ENCODE data around the gene EHD2.

The EHD2 gene

GRCh38 chr19:47682939-47683338 lies 30.3 kb upstream of the EHD2 start:
- no peak overlapping the region for H3K9ac ChIP-seq
- H3K4me1 ChIP-seq: no peaks in the 10 kb centered on the region
- peaks cover 4 to 62% (median 26%) of the 10 kb centered on the region in 11 experiments; a peak in 17 of 22 replicates for H4K20me1 ChIP-seq
- no peaks in the 10 kb centered on the region for H3K9me3 ChIP-seq (replicated peaks in 1 of 11)
- no peak overlapping the region for H3K4me2 ChIP-seq
- peaks cover 41 to 99% (median 62%) of the 10 kb centered on the region in 11 experiments for H3K36me3 ChIP-seq
- no peak overlapping the region for H3K4me3 ChIP-seq
- TF ChIP-seq Cebpa-rat (IDR thresholded peaks at IDR 0.05): no peak
- H3K27ac ChIP-seq: no peak overlapping the region
- no peaks in the 10 kb centered on the region for H3K27me3 ChIP-seq

DNA sequence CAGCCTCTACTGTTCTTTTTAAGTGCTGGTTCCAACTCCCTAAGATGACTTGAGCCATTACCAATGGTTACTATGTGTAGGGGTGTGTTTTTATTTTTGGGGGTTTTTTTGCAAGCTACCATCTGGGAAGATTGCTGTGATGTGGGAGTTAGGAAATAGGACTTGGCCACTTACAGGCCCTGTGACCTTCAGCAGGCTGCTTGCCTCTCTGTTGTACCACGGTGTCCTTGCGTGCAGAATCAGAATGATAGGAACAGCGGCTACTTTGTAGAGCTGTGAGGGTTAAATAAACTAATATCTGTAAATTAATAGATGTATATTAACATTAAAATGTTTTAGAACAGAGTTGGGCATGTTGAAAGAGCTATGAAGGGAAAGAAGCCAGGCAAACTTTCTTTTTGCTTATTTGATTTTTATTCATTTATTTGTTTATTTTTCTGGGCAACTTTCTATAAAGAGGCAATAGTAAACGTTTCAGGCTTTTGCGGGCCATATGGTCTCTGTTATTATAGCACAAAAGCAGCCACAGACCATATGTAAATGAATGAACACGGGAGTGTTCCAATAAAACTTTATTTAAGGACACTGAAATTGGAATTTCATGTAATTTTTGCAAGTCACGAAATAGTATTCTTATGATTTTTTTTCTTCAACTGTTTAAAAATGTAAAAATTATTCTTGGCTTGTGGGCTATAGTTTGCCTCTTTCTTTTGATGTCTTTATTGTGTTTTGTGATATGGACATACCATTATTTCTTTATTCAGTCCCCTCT lies 26.4 kb upstream of the EHD2 start:
- H4K20me1 ChIP-seq: peaks cover 9 to 61% (median 33%) of the 10 kb centered on the region in 11 experiments; a peak in 19 of 22 replicates

DNA sequence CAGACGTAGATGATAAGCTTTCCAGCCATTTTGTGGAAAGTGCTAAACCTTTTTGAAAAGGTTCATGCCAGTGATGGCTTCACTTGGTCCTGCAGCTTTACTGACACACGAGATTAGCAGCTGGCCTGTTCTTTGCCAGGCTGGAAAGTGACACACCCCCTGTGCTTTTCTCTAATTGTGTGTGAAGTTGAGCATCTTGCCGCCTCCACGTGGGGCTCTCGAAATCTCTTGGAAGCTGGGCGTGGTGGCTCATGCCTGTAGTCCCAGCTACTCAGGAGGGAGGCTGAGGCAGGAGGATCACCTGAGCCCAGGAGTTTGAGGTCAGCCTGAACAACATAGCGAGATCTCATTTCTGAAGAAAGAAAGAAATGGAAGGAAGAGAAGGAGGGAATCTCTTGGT lies 25.3 kb upstream of the EHD2 start:
- Histone ChIP-seq H3K27me3 (no peaks in the 10 kb centered on the region), H3K27ac (no peak overlapping the region)
- TF ChIP-seq Cebpa-rat (IDR thresholded peaks at IDR 0.05): no peak

More for the DNA sequence above, 26.4 kb upstream of the EHD2 start:
- H3K4me3 ChIP-seq: no peak overlapping the region
- H3K9ac ChIP-seq: no peak overlapping the region
- peaks cover 25 to 97% (median 54%) of the 10 kb centered on the region in 11 experiments for H3K36me3 ChIP-seq
- H3K4me2 ChIP-seq: no peak overlapping the region
- H3K9me3 ChIP-seq (replicated peaks in 1 of 11): no peaks in the 10 kb centered on the region
- TF ChIP-seq Cebpa-rat (IDR thresholded peaks at IDR 0.05): no peak
- no peaks in the 10 kb centered on the region for H3K4me1 ChIP-seq
- H3K27ac ChIP-seq: no peak overlapping the region
- H3K27me3 ChIP-seq: no peaks in the 10 kb centered on the region

GRCh38 chr19:47691090-47691489 lies 22.1 kb upstream of the EHD2 start:
- Histone ChIP-seq H3K9me3 (replicated peaks in 1 of 11) (no peaks in the 10 kb centered on the region), H3K4me3 (no peak overlapping the region), H3K9ac (no peak overlapping the region), H3K27ac (no peak overlapping the region), H3K4me2 (no peak overlapping the region), H4K20me1 (peaks cover 5 to 56% (median 35%) of the 10 kb centered on the region in 11 experiments; a peak in 17 of 22 replicates), H3K36me3 (peaks cover 15 to 81% (median 39%) of the 10 kb centered on the region in 11 experiments), H3K27me3 (no peaks in the 10 kb centered on the region), H3K4me1 (no peaks in the 10 kb centered on the region)
- no peak for TF ChIP-seq Cebpa-rat (IDR thresholded peaks at IDR 0.05)

More for the DNA sequence above, 25.3 kb upstream of the EHD2 start:
- Histone ChIP-seq H3K9ac (no peak overlapping the region), H4K20me1 (peaks cover 9 to 67% (median 41%) of the 10 kb centered on the region in 11 experiments; a peak in 19 of 22 replicates), H3K4me3 (no peak overlapping the region), H3K36me3 (peaks cover 27 to 98% (median 60%) of the 10 kb centered on the region in 11 experiments), H3K4me1 (no peaks in the 10 kb centered on the region), H3K4me2 (no peak overlapping the region), H3K9me3 (replicated peaks in 1 of 11) (no peaks in the 10 kb centered on the region)

DNA sequence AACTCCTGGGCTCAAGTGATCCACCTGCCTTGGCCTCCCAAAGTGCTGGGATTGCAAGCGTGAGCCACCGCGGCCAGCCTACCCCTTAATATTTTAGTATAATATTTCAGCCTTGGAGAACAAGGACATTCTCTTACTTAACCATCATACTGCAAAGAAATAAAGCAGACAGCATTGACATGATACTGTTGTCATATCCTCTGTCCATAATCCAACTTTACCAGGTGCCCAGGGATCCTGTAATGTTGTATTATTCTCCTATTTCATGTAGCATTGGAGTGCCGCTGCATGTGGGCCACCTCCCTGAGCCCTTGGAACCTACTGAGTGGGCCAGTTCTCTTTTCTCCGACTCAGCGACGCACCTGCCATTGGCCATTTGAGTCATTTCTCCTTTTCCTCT lies 21.4 kb upstream of the EHD2 start:
- peaks cover 15 to 78% (median 44%) of the 10 kb centered on the region in 11 experiments for H3K36me3 ChIP-seq
- H3K9ac ChIP-seq: no peak overlapping the region
- no peak overlapping the region for H3K4me3 ChIP-seq
- H3K4me1 ChIP-seq: no peaks in the 10 kb centered on the region
- H4K20me1 ChIP-seq: peaks cover 5 to 63% (median 34%) of the 10 kb centered on the region in 11 experiments; a peak in 17 of 22 replicates
- TF ChIP-seq Cebpa-rat (IDR thresholded peaks at IDR 0.05): no peak
- no peak overlapping the region for H3K4me2 ChIP-seq
- no peaks in the 10 kb centered on the region for H3K27me3 ChIP-seq
- no peaks in the 10 kb centered on the region for H3K9me3 ChIP-seq (replicated peaks in 1 of 11)
- no peak overlapping the region for H3K27ac ChIP-seq

DNA sequence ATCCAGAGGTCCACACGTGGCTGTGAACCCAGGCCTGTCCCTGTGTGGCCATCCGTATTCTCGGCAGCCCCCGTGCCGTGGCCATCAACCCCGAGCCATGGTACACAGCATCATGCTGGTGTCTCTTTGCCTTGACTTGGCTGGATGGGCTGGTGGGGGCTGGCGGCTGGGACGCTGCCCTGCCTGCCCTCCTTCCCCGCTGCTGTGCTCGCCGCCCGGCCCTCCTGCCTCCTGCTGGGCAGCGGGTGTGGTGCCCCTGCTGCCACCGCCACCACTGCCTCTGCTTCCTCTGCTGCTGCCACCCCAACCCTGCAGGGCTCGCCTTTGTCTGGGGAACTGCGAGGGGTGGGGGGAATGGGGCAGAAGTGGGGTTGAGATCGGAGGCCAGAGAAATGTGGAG lies 19.7 kb upstream of the EHD2 start:
- no peak overlapping the region for H3K27ac ChIP-seq
- no peak for TF ChIP-seq Cebpa-rat (IDR thresholded peaks at IDR 0.05)
- H3K9ac ChIP-seq: no peak overlapping the region
- peaks cover 15 to 64% (median 39%) of the 10 kb centered on the region in 11 experiments for H3K36me3 ChIP-seq
- no peak overlapping the region for H3K4me2 ChIP-seq
- no peaks in the 10 kb centered on the region for H3K27me3 ChIP-seq
- no peaks in the 10 kb centered on the region for H3K9me3 ChIP-seq (replicated peaks in 1 of 11)
- peaks cover 5 to 70% (median 38%) of the 10 kb centered on the region in 11 experiments; a peak in 19 of 22 replicates for H4K20me1 ChIP-seq
- peaks cover 0 to 5% (median 0%) of the 10 kb centered on the region in 10 experiments; a peak in 2 of 20 replicates for H3K4me1 ChIP-seq
- H3K4me3 ChIP-seq: no peak overlapping the region

GRCh38 chr19:47693903-47694302 lies 19.3 kb upstream of the EHD2 start:
- Histone ChIP-seq H3K27me3 (no peaks in the 10 kb centered on the region), H3K27ac (no peak overlapping the region), H3K9ac (no peak overlapping the region), H3K36me3 (peaks cover 20 to 67% (median 41%) of the 10 kb centered on the region in 11 experiments), H3K4me1 (peaks cover 0 to 5% (median 0%) of the 10 kb centered on the region in 10 experiments; a peak in 2 of 20 replicates), H3K9me3 (replicated peaks in 1 of 11) (no peaks in the 10 kb centered on the region), H3K4me3 (no peak overlapping the region), H3K4me2 (no peak overlapping the region), H4K20me1 (peaks cover 5 to 74% (median 42%) of the 10 kb centered on the region in 11 experiments; a peak in 19 of 22 replicates)
- TF ChIP-seq Cebpa-rat (IDR thresholded peaks at IDR 0.05): no peak

GRCh38 chr19:47694466-47695273 lies 18.6 kb upstream of the EHD2 start:
- Histone ChIP-seq H3K9ac (no peak overlapping the region), H3K4me2 (no peak overlapping the region), H3K4me1 (peaks cover 0 to 5% (median 0%) of the 10 kb centered on the region in 10 experiments; a peak in 2 of 20 replicates), H3K27me3 (no peaks in the 10 kb centered on the region), H3K36me3 (peaks cover 23 to 69% (median 47%) of the 10 kb centered on the region in 11 experiments), H3K9me3 (replicated peaks in 1 of 11) (no peaks in the 10 kb centered on the region), H3K4me3 (no peak overlapping the region), H4K20me1 (peaks cover 5 to 77% (median 45%) of the 10 kb centered on the region in 11 experiments; a peak in 20 of 22 replicates), H3K27ac (no peak overlapping the region)
- TF ChIP-seq Cebpa-rat (IDR thresholded peaks at IDR 0.05): no peak
